Keratinocyte (primary cell): Measurements from ENCODE around the gene PYCR2.

Experiments
- CTCF ChIP-seq, 3 experiments: IDR thresholded peaks in 1 of 3; conservative IDR thresholded peaks in 1 of 3; optimal IDR thresholded peaks in 1 of 3; 2 replicates in 2 of 3; 3 replicates in 1 of 3; pipeline versions ENCODE3 to v1.5.1; 2011; ENCODE audit warnings: low read length in 3 of 3, mild to moderate bottlenecking in 3 of 3, moderate library complexity in 2 of 3, control low read depth in 1 of 3, inconsistent platforms in 1 of 3; ENCODE audit not compliant: insufficient read depth in 2 of 3; ENCODE audit errors: extremely low read depth in 1 of 3
- EZH2 ChIP-seq: IDR thresholded peaks from one replicate; pipeline ENCODE4 v1.6.1; 2012; ENCODE audit warnings: inconsistent platforms, mild to moderate bottlenecking, low read length, moderate library complexity

- TF ChIP-seq CTCF (optimal IDR thresholded peaks at IDR 0.05 in 1 of 3, IDR thresholded peaks at IDR 0.05 in 1 of 3, conservative IDR thresholded peaks at IDR 0.05 in 1 of 3; ENCODE audit: extremely low read depth in 1 of 3, insufficient read depth in 2 of 3, low read length in 3 of 3) (peak in 2 of 3 experiments; percentile 51 to 71), EZH2 (no peak)
Measured at GRCh38 chr1:225911191-225912130, 12.6 kb downstream of the PYCR2 start.
